HepG2 (cell line): ENCODE data around the gene SOAT2. TPM values are rescaled to one million over a fixed set of nuclear protein-coding genes. Genes with fewer than 3 reads are reported as not detected.

ENCODE experiments used
- DZIP1 ChIP-seq: sonication (generic); formaldehyde crosslinking; IDR thresholded peaks from 2 replicates; pipeline ENCODE4 v1.5.0; 2020; ENCODE audit warnings: mild to moderate bottlenecking, missing genetic modification reagents
- HBP1 ChIP-seq: IDR thresholded peaks from 2 replicates; pipeline ENCODE4 v1.6.1; 2016; ENCODE audit warnings: low read depth, control low read depth
- HMG20A ChIP-seq: IDR thresholded peaks from 2 replicates; pipeline ENCODE4 v1.6.1; 2016; ENCODE audit warnings: borderline replicate concordance
- MED1 ChIP-seq: sonication (generic); formaldehyde crosslinking; IDR thresholded peaks from 2 replicates; pipeline ENCODE4 v1.4.0; 2020; ENCODE audit warnings: missing genetic modification reagents
- MXD3 ChIP-seq: IDR thresholded peaks from 2 replicates; pipeline ENCODE4 v1.6.1; 2016; ENCODE audit warnings: mild to moderate bottlenecking, missing biosample characterization, missing genetic modification reagents
- NR2F1 ChIP-seq, 2 experiments: fragments of 450-650 bp in 1 of 2; formaldehyde crosslinking in 1 of 2; IDR thresholded peaks; 2 replicates each; pipeline versions ENCODE4 v1.5.0 to v1.6.1; 2016 to 2020; ENCODE audit warnings: mild to moderate bottlenecking in 1 of 2, missing compliant biosample characterization in 1 of 2, missing genetic modification reagents in 1 of 2, moderate library complexity in 1 of 2
- SIX4 ChIP-seq: sonication (generic); formaldehyde crosslinking; IDR thresholded peaks from 2 replicates; pipeline ENCODE4 v1.4.0; 2020; ENCODE audit warnings: missing genetic modification reagents
- SOX5 ChIP-seq: IDR thresholded peaks from 2 replicates; pipeline ENCODE4 v1.6.1; 2016; ENCODE audit warnings: borderline replicate concordance
- ZBTB20 ChIP-seq: sonication (generic); formaldehyde crosslinking; IDR thresholded peaks from 2 replicates; pipeline ENCODE4 v1.8.1; 2023; ENCODE audit warnings: missing genetic modification reagents, low read depth, mild to moderate bottlenecking, borderline replicate concordance
- ZNF569 ChIP-seq: sonication (generic); formaldehyde crosslinking; IDR thresholded peaks from 2 replicates; pipeline ENCODE4 v1.5.0; 2020; ENCODE audit warnings: mild to moderate bottlenecking, missing genetic modification reagents, moderate library complexity, borderline replicate concordance
- ZNF737 ChIP-seq: sonication (generic); formaldehyde crosslinking; IDR thresholded peaks from 2 replicates; pipeline ENCODE4 v1.5.0; 2020; ENCODE audit warnings: missing genetic modification reagents, mild to moderate bottlenecking, borderline replicate concordance
- polyA plus RNA-seq, 8 experiments: library from polyadenylated mRNA; depleted of rRNA in 3 of 8; stranded (reverse) in 7 of 8; unstranded in 1 of 8; fragments of >200 nt; fragmentation: Illumina TruSeq in 4 of 8; extraction: Trizol in 4 of 8; gene quantifications; 2 replicates each; pipeline versions ENCODE4 v1.2.1 to v1.2.3, GENCODE V29; 2011 to 2016; ENCODE audit warnings: low read depth in 4 of 8, missing spikeins in 1 of 8, mixed read lengths in 1 of 8; ENCODE audit not compliant: insufficient read depth in 1 of 8
- total RNA-seq, 5 experiments: library from RNA; depleted of rRNA; stranded (reverse); fragments of >200 nt; fragmentation: Illumina TruSeq; extraction: Trizol; gene quantifications; 2 replicates each; pipeline ENCODE4 v1.2.3, GENCODE V29; 2016; ENCODE audit warnings: low read depth in 1 of 5
- TF ChIP-seq, protein P1 (sequence below): sonication (generic); formaldehyde crosslinking; IDR thresholded peaks from 2 replicates; pipeline ENCODE4 v1.5.0; 2020; ENCODE audit warnings: mild to moderate bottlenecking, missing genetic modification reagents
- TF ChIP-seq, protein P2 (sequence below): IDR thresholded peaks from 2 replicates; pipeline ENCODE4 v1.6.1; 2012; ENCODE audit warnings: low read length, improper control_type of control experiment
- TF ChIP-seq, protein P3 (sequence below): sonication (generic); formaldehyde crosslinking; IDR thresholded peaks from 2 replicates; pipeline ENCODE4 v1.4.0; 2020; ENCODE audit warnings: missing genetic modification reagents
- TF ChIP-seq, protein P4 (sequence below): sonication (generic); formaldehyde crosslinking; IDR thresholded peaks from 2 replicates; pipeline ENCODE4 v1.8.1; 2023; ENCODE audit warnings: missing genetic modification reagents, inconsistent platforms, borderline replicate concordance

Gene SOAT2
- total and polyA plus RNA-seq, 2 of the 13 experiments (the other 11 are each of a cell fraction or from before 2014, with no cell fraction given): 14.9 to 108 TPM

GRCh38 chr12:53101931-53102781 lies 1.1 kb upstream of the SOAT2 start (continued):
- TF ChIP-seq ZNF569 (CRISPR knock-in tag) (no peak), HBP1 (no peak), SIX4 (0 out of 2 replicates have a peak, but pooled peaks have one; percentile 45), SOX5 (CRISPR knock-in tag) (no peak), NR2F1 (CRISPR knock-in tag; IDR thresholded peaks at IDR 0.05) (peak in 1 of 2 experiments; percentile 38; a peak in 1 of 4 replicates), ZNF737 (CRISPR knock-in tag) (no peak), ZBTB20 (CRISPR knock-in tag) (no peak), DZIP1 (peak; percentile 31; the same call in 1 of the 2 replicates), MED1 (peak; percentile 57; the same call in 1 of the 2 replicates), HMG20A (0 out of 2 replicates have a peak, but pooled peaks have one; percentile 29), MXD3 (CRISPR knock-in tag) (no peak)
- TF ChIP-seq, protein P1, sequence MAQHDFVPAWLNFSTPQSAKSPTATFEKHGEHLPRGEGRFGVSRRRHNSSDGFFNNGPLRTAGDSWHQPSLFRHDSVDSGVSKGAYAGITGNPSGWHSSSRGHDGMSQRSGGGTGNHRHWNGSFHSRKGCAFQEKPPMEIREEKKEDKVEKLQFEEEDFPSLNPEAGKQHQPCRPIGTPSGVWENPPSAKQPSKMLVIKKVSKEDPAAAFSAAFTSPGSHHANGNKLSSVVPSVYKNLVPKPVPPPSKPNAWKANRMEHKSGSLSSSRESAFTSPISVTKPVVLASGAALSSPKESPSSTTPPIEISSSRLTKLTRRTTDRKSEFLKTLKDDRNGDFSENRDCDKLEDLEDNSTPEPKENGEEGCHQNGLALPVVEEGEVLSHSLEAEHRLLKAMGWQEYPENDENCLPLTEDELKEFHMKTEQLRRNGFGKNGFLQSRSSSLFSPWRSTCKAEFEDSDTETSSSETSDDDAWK (CRISPR knock-in tag): no peak
- TF ChIP-seq, protein P2, sequence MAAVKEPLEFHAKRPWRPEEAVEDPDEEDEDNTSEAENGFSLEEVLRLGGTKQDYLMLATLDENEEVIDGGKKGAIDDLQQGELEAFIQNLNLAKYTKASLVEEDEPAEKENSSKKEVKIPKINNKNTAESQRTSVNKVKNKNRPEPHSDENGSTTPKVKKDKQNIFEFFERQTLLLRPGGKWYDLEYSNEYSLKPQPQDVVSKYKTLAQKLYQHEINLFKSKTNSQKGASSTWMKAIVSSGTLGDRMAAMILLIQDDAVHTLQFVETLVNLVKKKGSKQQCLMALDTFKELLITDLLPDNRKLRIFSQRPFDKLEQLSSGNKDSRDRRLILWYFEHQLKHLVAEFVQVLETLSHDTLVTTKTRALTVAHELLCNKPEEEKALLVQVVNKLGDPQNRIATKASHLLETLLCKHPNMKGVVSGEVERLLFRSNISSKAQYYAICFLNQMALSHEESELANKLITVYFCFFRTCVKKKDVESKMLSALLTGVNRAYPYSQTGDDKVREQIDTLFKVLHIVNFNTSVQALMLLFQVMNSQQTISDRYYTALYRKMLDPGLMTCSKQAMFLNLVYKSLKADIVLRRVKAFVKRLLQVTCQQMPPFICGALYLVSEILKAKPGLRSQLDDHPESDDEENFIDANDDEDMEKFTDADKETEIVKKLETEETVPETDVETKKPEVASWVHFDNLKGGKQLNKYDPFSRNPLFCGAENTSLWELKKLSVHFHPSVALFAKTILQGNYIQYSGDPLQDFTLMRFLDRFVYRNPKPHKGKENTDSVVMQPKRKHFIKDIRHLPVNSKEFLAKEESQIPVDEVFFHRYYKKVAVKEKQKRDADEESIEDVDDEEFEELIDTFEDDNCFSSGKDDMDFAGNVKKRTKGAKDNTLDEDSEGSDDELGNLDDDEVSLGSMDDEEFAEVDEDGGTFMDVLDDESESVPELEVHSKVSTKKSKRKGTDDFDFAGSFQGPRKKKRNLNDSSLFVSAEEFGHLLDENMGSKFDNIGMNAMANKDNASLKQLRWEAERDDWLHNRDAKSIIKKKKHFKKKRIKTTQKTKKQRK: no peak
- TF ChIP-seq, protein P3, sequence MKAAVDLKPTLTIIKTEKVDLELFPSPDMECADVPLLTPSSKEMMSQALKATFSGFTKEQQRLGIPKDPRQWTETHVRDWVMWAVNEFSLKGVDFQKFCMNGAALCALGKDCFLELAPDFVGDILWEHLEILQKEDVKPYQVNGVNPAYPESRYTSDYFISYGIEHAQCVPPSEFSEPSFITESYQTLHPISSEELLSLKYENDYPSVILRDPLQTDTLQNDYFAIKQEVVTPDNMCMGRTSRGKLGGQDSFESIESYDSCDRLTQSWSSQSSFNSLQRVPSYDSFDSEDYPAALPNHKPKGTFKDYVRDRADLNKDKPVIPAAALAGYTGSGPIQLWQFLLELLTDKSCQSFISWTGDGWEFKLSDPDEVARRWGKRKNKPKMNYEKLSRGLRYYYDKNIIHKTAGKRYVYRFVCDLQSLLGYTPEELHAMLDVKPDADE (CRISPR knock-in tag): no peak
- TF ChIP-seq, protein P4, sequence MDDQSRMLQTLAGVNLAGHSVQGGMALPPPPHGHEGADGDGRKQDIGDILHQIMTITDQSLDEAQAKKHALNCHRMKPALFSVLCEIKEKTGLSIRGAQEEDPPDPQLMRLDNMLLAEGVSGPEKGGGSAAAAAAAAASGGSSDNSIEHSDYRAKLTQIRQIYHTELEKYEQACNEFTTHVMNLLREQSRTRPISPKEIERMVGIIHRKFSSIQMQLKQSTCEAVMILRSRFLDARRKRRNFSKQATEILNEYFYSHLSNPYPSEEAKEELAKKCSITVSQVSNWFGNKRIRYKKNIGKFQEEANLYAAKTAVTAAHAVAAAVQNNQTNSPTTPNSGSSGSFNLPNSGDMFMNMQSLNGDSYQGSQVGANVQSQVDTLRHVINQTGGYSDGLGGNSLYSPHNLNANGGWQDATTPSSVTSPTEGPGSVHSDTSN (CRISPR knock-in tag): no peak
